Measurements from ENCODE around the gene HTT. TPM values are rescaled to one million over a fixed set of nuclear protein-coding genes. Genes with fewer than 3 reads are reported as not detected.

Gene HTT
- total RNA-seq, 1 donor, result 44.5 TPM

DNA sequence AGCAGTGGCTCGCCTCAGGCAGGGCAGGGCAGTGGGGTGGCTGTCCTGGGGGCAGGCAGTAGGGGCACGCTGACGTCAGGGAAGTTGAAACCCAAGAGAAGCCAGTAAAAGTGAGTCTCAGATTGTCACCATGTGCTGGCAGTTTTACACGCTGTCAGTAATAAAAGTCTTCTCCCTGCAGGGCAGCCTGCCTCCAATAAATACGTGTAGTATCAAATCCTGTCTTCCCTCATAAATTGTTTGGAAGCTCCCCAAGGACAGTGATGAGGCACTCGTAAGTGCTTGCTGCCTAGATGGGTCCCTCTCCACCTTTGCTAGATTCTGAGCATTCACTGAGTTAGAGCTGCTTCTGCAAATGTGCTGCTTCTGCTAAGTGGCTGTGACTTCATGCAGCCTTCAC lies 113.6 kb downstream of the HTT start:
- DNase-seq (ENCODE audit: insufficient read length, low spot score, missing footprints), result no peak
- no peak overlapping the region for H3K4me2 ChIP-seq (ENCODE audit: insufficient read depth, low read length)
- no peaks in the 10 kb centered on the region for H3K79me2 ChIP-seq (ENCODE audit: insufficient read depth, low read length)
- H3K36me3 ChIP-seq (ENCODE audit: insufficient read depth, low read length), result peaks cover 45% of the 10 kb centered on the region
- H3K9me3 ChIP-seq (ENCODE audit: low read depth, low read length), result no peaks in the 10 kb centered on the region
- no peaks in the 10 kb centered on the region for H3K4me1 ChIP-seq (ENCODE audit: insufficient read depth, low read length)
- no peaks in the 10 kb centered on the region for H3K27me3 ChIP-seq (ENCODE audit: insufficient read depth, low read length)
- no peak overlapping the region for H3K4me3 ChIP-seq (ENCODE audit: insufficient read depth, low read length)
- H4K20me1 ChIP-seq (ENCODE audit: insufficient read depth, low read length), result peaks cover 3% of the 10 kb centered on the region
- H3K27ac ChIP-seq (ENCODE audit: low read depth, low read length), result no peak overlapping the region
- TF ChIP-seq, protein P1, sequence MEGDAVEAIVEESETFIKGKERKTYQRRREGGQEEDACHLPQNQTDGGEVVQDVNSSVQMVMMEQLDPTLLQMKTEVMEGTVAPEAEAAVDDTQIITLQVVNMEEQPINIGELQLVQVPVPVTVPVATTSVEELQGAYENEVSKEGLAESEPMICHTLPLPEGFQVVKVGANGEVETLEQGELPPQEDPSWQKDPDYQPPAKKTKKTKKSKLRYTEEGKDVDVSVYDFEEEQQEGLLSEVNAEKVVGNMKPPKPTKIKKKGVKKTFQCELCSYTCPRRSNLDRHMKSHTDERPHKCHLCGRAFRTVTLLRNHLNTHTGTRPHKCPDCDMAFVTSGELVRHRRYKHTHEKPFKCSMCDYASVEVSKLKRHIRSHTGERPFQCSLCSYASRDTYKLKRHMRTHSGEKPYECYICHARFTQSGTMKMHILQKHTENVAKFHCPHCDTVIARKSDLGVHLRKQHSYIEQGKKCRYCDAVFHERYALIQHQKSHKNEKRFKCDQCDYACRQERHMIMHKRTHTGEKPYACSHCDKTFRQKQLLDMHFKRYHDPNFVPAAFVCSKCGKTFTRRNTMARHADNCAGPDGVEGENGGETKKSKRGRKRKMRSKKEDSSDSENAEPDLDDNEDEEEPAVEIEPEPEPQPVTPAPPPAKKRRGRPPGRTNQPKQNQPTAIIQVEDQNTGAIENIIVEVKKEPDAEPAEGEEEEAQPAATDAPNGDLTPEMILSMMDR (IDR thresholded peaks at IDR 0.05; ENCODE audit: extremely low read depth, low read depth, low read length), result no peak
- H2AFZ ChIP-seq (ENCODE audit: low read length), result no peak overlapping the region

GRCh38 chr4:3189459-3189858 lies 115.0 kb downstream of the HTT start:
- Histone ChIP-seq H3K27me3 (ENCODE audit: insufficient read depth, low read length) (no peaks in the 10 kb centered on the region), H3K36me3 (ENCODE audit: insufficient read depth, low read length) (peaks cover 34% of the 10 kb centered on the region), H3K4me3 (ENCODE audit: insufficient read depth, low read length) (no peak overlapping the region), H3K4me1 (ENCODE audit: insufficient read depth, low read length) (no peaks in the 10 kb centered on the region), H3K27ac (ENCODE audit: low read depth, low read length) (no peak overlapping the region), H4K20me1 (ENCODE audit: insufficient read depth, low read length) (peaks cover 6% of the 10 kb centered on the region), H3K4me2 (ENCODE audit: insufficient read depth, low read length) (no peak overlapping the region), H2AFZ (ENCODE audit: low read length) (no peak overlapping the region), H3K9me3 (ENCODE audit: low read depth, low read length) (no peaks in the 10 kb centered on the region), H3K79me2 (ENCODE audit: insufficient read depth, low read length) (no peaks in the 10 kb centered on the region)
- DNase-seq (ENCODE audit: insufficient read length, low spot score, missing footprints), result no peak
- TF ChIP-seq, protein P1 (IDR thresholded peaks at IDR 0.05; ENCODE audit: extremely low read depth, low read depth, low read length), result no peak

GRCh38 chr4:3190549-3190948 lies 116.1 kb downstream of the HTT start:
- Histone ChIP-seq H3K27me3 (ENCODE audit: insufficient read depth, low read length) (no peaks in the 10 kb centered on the region), H4K20me1 (ENCODE audit: insufficient read depth, low read length) (peaks cover 5% of the 10 kb centered on the region), H2AFZ (ENCODE audit: low read length) (no peak overlapping the region), H3K79me2 (ENCODE audit: insufficient read depth, low read length) (no peaks in the 10 kb centered on the region), H3K36me3 (ENCODE audit: insufficient read depth, low read length) (peaks cover 36% of the 10 kb centered on the region), H3K9me3 (ENCODE audit: low read depth, low read length) (no peaks in the 10 kb centered on the region), H3K4me2 (ENCODE audit: insufficient read depth, low read length) (no peak overlapping the region), H3K27ac (ENCODE audit: low read depth, low read length) (no peak overlapping the region), H3K4me1 (ENCODE audit: insufficient read depth, low read length) (no peaks in the 10 kb centered on the region), H3K4me3 (ENCODE audit: insufficient read depth, low read length) (no peak overlapping the region)
- DNase-seq (ENCODE audit: insufficient read length, low spot score, missing footprints), result no peak
- TF ChIP-seq, protein P1 (IDR thresholded peaks at IDR 0.05; ENCODE audit: extremely low read depth, low read depth, low read length), result no peak

GRCh38 chr4:3192188-3192587 lies 117.7 kb downstream of the HTT start:
- H3K79me2 ChIP-seq (ENCODE audit: insufficient read depth, low read length), result no peaks in the 10 kb centered on the region
- H3K27ac ChIP-seq (ENCODE audit: low read depth, low read length), result no peak overlapping the region
- no peaks in the 10 kb centered on the region for H3K9me3 ChIP-seq (ENCODE audit: low read depth, low read length)
- peaks cover 5% of the 10 kb centered on the region for H4K20me1 ChIP-seq (ENCODE audit: insufficient read depth, low read length)
- no peaks in the 10 kb centered on the region for H3K27me3 ChIP-seq (ENCODE audit: insufficient read depth, low read length)
- H3K4me2 ChIP-seq (ENCODE audit: insufficient read depth, low read length), result no peak overlapping the region
- H3K4me3 ChIP-seq (ENCODE audit: insufficient read depth, low read length), result no peak overlapping the region
- no peaks in the 10 kb centered on the region for H3K4me1 ChIP-seq (ENCODE audit: insufficient read depth, low read length)
- no peak overlapping the region for H2AFZ ChIP-seq (ENCODE audit: low read length)
- TF ChIP-seq, protein P1 (IDR thresholded peaks at IDR 0.05; ENCODE audit: extremely low read depth, low read depth, low read length), result no peak
- H3K36me3 ChIP-seq (ENCODE audit: insufficient read depth, low read length), result peaks cover 40% of the 10 kb centered on the region
- no peak for DNase-seq (ENCODE audit: insufficient read length, low spot score, missing footprints)
